G401 (cell line): Measurements from ENCODE around the gene MICAL3. TPM values are rescaled to one million over a fixed set of nuclear protein-coding genes. Genes with fewer than 3 reads are reported as not detected.

Experiments used
- DNase-seq: peaks from one replicate; pipeline ENCODE4 v3.0.0-alpha.2; 2015; ENCODE audit warnings: low spot score
- in situ Hi-C: cut with HindIII; loops from 2 replicates; pipeline ENCODE4 v1.10.0; 2016; ENCODE audit warnings: low sequenced_read_pairs, mixed read lengths
- total RNA-seq: library from RNA; depleted of rRNA; stranded (reverse); fragments of >200 nt; shearing (Covaris generic); gene quantifications from 2 replicates; pipeline ENCODE4 v1.2.3, GENCODE V29; 2014

The MICAL3 gene
- total RNA-seq, 1 experiment from 2014 or later: 5.3 TPM

DNA sequence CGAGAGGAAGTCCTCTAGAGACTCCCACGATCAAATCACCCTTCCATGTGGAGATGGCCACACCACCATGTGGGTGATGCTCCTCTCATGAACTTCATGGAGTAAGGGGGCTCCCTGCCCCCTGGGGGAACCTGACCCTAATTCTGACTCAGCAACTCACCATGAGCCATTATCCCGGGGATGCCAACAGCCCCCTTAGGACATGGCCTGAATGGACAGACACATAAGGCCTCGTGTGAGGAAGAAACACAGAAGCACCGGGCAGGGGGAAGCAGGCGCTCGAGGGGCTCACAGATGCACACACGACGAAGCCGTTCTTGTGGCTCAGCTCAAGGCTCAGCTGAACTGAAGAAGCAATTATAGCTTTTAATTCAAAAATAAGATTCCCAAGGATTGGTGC lies 150.6 kb downstream of the MICAL3 start:
- in situ Hi-C loops: no loop called here
- DNase-seq: no peak

- in situ Hi-C loops: no loop called here
- no peak for DNase-seq
These were observed 151.2 kb downstream of the MICAL3 start for GRCh38 chr22:17873116-17873515.

GRCh38 chr22:17872471-17872870 lies 151.9 kb downstream of the MICAL3 start:
- DNase-seq: peak; percentile 41
- in situ Hi-C loops: no loop called here

DNA sequence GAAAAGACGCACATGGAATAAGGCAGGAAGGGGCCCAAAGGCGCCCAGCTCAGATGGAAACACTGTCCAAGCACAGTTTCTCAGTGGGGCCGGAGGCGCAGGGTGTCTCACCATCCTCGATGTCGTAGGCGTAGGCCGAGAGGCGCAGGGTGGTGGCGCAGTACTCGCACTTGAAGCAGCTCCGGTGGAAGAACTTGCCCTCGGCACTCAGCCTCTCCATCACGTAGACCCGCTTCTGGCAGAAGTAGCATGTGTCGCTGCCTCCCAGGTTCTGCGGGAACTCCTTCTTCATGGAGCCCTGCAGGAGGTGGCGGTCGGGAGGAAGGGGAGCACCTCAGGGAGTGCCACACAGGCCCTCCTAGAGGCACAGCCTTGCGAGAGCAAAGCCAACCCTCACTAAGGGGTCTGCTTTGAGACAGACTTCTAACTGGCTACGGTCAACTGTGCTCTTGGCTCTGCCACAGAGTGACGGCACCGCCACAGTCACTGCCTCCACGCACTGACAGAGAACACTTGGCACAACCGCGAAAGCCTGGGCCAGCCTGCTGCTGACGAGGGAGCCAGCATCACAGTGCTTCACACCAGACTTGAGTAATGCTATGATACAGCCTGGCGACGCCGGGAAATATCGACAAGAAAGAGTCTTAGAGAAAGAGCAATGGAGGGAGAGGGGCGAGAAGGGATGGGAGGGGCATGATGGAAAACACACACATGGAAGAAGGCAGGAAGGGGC lies 152.5 kb downstream of the MICAL3 start:
- in situ Hi-C loops: no loop called here

DNA sequence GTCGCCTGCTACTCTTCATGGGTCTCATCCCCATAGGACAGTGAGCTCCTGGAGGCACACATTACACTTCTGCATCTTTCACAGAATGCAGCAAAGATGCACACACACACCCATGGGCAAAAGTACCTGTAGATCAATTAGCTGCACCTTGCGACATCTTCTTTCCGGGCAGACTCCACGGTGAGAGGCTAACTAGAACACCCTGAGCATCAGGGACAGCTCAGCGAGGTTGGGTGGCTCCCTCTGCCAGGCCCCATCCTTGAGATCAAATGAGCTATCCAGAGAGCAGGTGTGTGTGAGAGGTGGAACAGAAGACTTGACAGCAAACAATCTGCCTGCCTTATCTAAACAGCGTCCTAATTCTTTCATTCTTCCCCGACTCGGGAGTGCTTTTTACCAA lies 154.0 kb downstream of the MICAL3 start:
- DNase-seq: peak; percentile 41
- in situ Hi-C loops: no loop called here

More for the DNA sequence above, 152.5 kb downstream of the MICAL3 start:
- DNase-seq: peak; percentile 93

- DNase-seq: peak; percentile 94
These were observed 154.9 kb downstream of the MICAL3 start for GRCh38 chr22:17869285-17870096.

DNA sequence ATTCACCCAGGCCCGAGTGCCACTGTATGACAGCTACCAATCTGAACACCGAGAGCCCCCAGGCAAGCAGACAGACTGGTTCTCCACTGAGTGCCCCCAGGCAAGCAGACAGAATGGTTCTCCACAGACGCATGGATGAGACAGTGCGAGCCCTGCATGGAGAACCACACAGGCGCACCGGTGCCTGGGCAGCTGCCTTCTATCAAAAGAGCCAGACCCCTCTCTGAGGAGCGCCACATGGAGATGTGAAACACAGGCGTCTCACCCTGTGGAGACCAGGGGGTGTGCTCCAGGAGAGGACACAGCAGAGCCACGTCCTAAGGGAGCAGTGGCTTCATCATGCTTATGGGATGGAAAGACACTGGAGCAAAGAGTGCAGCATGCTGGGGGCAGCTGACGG lies 155.6 kb downstream of the MICAL3 start:
- in situ Hi-C loops: no loop called here
- no peak for DNase-seq

More at GRCh38 chr22:17869285-17870096, 154.9 kb downstream of the MICAL3 start:
- in situ Hi-C loops: no loop called here

DNA sequence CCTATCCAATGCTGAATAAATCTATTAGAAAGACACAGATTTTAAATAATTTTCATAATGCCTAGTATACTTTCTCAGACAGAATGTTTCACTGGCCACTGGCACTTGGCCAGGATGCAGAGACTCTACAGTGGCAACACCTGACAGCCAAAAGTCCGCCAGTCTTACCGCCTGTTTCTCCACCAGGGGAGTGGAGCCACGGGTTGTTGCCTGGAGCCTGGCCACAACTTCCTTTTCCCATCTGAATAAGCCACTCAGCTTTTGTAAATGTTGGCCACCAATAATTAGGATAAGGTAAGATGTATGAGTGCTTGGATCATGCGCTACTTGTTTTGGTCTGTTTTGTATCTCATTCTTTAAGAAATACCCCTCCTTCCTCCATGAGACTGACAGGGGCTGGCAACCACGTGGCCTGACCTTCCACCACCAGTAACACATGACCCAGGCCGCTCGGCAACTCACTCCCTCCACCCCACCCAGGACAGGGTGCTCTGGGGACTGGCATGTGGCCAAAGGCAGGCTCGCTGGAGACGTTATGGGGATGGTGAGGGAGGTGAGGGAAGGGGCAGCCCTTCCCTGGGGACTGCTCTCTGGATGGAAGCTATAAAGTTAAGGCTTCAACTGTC lies 157.1 kb downstream of the MICAL3 start:
- peak; percentile 78 for DNase-seq
- in situ Hi-C loops: no loop called here

DNA sequence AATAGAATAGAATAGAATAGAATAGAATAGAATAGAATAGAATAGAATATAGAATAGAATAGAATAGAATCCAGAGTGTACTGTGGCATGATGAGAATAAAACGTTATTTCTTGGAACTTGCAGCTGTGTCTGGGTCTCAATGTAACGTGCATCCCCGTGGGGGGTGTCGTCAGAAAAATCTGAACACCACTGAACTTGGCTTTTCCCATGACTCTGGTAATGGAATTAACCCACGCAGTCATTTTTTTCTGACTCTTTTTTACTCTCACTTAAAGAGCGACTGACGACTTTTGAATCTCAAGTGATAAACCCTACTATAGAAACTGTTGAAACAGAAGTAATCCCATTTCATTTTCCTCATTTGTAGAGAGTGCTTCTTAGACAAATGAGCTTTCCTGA lies 157.7 kb downstream of the MICAL3 start:
- in situ Hi-C loops: no loop called here
- no peak for DNase-seq

GRCh38 chr22:17866127-17866526 lies 158.2 kb downstream of the MICAL3 start:
- peak; percentile 44 for DNase-seq
- in situ Hi-C loops: no loop called here

DNA sequence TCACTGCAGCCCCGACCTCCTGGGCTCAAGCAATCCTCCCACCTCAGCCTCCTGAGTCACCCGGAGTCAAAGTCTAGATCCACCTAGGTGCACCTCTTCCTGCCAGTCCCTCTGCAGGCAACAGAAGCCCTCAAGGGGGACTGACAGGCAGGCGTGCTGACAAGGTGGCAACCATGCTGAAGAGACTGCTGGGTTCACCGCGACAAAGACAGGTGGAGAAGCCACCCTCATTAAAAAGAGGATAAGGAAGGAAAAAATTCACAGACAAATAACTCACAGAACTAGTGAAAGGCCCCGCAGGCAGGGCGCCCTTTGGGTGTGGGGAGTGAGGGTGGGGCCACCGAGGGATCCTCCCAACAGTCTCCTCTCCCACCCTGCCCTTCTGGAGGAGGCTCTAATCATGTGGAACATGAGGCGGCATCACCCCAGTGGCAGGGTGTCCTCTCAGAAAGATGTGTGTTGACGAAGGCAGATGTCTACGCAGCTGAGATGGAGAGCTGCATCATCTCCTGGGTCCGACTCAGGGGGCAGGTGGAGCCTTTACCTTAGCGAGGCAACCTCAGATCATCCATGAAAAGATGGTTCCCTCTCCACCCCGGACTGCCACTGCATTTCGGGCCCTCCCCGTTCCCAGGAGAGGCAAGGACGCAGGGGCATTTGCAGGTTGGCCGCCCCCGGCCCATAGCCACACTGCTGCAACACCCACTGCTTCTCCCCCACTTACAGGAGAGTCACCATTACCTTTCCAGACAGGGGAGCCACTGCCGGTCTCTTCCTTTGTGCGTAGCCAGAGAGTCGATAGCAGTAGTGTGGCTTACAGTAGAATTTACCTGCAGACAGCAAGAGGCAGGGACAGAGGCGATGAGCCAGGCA lies 158.9 kb downstream of the MICAL3 start:
- DNase-seq: no peak
- in situ Hi-C loops: no loop called here

GRCh38 chr22:17864398-17865182 lies 159.8 kb downstream of the MICAL3 start:
- DNase-seq: no peak
- in situ Hi-C loops: no loop called here

DNA sequence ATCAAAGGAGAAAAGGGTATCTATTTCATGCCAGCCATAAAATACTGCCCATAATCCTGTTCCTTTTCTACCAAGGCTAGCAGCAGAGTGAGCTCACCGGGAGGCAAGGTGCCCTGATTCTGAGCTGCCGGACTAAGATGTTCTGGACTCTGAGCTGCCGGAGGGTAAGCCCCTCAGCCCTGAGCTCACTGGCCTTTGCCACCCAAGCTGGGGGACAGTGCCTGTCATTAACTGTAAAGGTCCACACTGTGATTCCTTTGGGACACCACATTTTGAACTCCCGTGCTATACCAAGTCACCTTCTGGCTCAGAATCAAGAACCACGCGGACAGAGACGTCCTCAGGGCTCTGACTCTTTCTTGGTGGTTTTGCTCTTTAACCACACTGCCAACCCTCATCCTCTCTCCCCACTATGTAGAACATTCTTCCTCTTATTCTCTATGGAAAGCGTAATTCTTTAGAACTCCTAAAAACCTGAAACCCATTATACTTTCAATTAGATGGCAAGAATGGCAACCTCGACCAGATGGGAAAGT lies 161.6 kb downstream of the MICAL3 start:
- in situ Hi-C loops: no loop called here

GRCh38 chr22:17861909-17862308 lies 162.5 kb downstream of the MICAL3 start:
- in situ Hi-C loops: no loop called here
- DNase-seq: no peak

More for the DNA sequence above, 161.6 kb downstream of the MICAL3 start:
- DNase-seq: no peak

DNA sequence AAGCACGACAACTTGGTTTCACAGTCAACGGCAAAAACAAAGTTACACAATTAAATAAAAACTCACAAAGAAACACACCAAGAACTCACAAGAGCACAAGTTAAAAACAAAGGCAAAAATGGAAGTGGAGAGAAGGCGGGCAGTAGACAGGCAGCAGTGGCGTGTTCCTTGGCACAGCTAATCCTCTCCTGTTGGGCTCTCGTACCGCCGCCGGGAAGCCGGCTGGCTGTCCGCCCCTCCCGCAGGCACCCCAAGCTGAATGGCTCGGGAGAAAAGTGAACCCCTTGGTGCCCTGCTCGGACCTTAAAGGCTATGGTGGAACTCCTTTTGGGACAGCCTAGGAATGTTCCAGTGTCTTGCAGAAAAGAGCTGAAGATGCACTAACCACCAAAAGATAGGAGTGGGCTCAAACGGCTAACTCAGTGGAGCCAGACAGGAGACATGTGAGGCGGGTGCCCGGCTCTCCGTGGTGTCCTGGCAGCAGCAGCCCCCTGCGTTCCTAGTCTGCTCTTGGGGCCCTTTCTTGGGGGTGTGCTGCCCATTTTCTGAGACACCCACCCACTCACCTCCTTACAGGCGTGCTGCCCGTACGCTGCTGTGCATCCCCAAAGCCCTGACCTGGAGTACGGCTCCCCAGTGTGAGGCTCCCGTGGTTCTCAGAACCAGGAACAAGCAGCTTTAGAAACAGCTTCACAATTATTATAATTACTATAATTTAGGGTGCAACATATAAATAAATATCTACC lies 164.0 kb downstream of the MICAL3 start:
- in situ Hi-C loops: no loop called here
- DNase-seq: peak; percentile 74

- DNase-seq: no peak
- in situ Hi-C loops: no loop called here
These were observed 166.3 kb downstream of the MICAL3 start for GRCh38 chr22:17858033-17858432.

DNA sequence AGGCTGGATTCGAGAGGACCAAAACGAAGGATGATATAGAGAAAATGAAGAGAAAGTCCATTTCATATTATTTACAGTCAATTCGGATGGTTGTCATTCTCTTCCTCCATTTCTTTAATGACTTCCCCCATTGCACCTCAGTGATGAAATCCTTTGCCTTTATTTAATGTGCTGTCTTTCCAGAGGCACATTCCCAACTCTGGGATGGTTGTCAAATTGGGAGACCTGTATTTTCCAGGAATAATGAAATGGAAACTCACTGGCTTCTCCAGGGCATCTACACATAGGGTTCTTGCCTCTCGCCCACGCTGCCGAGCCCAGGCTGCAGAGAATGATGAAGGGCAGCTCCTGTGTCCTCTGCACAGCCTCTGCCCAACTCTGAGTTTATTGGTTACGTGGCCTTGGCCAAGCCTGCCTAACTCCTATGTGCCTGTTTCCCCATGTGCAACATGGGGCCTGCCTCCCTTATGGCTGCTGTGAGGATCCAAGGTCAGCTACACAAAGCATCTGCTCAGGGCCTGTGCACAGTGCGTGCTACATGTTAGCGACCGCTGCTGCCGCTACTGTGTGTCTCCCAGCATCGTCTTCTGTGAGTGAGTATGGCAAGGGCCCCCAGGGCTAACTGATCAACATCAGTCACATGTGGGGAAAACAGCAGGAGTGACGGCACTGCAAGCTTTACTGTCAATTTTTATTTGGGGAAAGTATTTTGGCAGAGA lies 168.6 kb downstream of the MICAL3 start:
- in situ Hi-C loops: no loop called here
- no peak for DNase-seq
